G401.6 (cell line): ENCODE results near the gene KRTAP10-6.
"Not testable (repeated sequence)": the region's sequence is repeated elsewhere in the genome, so short reads cannot be mapped to it uniquely, and the experiment has no call there.

Experiments used
- FAIRE-seq: peaks from 2 replicates; lab custom pipeline; 2012; peaks lifted over from hg19 to GRCh38; lab: Jason Lieb, UNC

The KRTAP10-6 gene

DNA sequence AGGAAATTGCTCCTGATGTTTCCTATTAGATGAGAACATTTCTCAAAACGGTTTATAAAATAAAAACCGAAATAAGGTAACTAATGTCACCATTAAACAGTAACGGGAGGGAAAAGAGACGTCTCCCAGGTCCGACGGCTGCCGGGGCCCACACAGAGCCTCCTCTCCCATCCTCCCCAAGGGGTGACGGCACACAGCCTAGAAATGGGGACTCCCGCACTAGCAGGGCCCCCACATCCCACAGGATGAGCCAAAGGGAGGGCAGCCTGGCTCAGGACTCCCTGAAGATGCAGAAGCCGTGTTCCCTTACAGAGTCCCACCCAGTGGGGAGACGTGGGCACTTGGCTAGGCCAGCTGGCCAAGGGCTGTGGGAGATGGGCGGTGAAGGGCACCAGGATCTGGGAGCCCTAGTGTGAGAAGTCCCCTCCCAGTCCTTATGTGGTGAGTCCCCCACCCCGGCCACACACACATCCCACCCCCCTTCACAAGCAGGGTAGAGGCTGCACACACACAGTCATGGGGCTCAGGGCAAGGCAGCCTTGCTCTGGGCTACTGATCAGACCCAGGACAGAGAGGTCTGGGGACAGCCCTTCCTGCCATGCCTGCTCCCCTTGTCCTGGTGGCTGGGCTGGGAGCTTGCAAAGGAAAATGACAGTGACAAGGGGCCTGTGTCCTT, 37.0 kb downstream of the KRTAP10-6 start:
- FAIRE-seq = no peak

DNA sequence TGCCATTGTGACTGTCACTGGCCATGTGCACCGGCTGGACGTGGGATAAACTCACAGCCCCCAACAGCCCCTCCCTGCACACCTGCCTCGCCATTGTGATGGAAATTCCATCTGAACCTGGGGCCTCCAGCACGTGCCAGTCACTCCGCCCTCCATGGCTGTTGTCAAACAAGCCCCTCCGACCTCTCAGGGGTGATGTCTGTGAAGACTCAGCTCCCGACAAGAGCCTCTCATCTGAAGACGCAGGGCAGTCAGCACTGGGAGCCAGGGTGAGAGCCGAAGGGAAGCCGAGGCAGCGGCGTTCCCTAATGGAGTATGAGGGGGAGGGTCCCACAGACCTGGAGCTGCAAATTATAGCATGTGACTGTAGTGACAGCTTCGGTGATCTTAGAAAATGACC, 39.6 kb downstream of the KRTAP10-6 start:
- FAIRE-seq = no peak

DNA sequence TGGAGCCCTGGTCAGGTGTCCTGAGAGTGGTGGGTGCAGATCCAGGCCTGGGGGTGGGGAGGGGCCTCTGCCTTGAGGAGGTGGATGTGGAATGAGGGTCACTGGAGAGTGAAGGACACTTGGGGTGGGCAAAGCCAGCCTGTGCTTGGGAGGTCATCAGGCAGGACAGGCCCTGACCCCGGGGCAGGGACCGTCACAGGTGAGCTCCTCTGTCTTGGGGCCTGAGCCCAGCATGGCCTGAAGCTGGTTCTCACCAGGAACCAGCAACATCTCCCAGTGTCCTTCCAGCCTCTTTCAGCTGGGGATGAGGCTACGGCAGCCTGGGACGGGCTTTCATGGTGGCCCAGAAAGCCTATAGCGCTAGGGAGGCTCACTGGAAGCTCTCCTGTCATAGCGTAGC, 40.2 kb downstream of the KRTAP10-6 start:
- no peak for FAIRE-seq

DNA sequence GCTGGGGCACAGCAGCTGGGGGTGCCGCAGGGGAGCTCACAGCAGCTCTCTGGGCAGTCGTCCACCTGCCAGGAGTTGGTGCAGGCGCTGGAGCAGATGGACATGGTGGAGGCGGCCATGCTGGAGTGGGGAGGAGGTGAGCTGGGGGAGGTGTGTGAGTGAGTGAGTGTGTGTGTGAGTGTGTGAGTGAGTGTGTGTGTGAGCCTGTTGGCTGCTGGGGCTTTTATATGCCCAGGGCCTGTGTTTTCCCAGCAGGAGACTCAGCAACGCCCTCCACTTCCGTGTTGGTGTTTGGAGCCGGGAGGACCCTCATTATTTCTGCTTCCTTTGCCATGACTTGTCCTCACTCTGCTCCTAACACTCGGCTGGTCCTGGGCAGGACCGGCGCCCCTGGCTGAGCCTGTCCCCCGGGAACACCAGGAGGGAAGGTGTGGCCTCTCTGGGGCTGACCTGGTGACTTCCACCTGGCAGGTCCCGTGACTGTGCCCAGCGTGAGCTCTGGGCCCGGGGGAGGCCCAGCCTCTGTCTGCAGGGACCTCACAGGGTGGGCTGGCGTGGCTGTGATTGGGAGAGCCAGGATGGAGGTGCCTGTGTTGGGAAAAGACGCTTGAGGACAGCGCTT, 40.9 kb downstream of the KRTAP10-6 start, which contains the start of gene KRTAP10-2:
Gene KRTAP10-2 (minus strand): TSS at position 166 of the 622 bp plus-strand sequence. CDS start 47 bp downstream, at position 119.
- no peak for FAIRE-seq

DNA sequence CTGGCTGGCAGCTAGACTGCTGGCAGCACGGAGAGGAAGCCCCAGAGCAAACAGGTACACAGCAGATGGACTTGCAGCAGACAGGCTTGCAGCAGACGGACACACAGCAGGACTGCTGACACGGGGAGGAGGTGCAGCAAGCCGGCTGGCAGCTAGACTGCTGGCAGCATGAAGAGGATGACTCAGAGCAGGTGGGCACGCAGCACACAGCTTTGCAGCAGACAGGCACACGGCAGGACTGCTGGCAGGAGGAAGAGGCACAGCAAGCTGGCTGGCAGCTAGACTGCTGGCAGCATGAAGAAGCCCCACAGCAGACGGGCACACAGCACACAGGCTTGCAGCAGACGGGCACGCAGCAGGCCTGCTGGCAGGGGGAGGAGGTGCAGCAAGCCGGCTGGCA, 41.5 kb downstream of the KRTAP10-6 start:
- no peak for FAIRE-seq

DNA sequence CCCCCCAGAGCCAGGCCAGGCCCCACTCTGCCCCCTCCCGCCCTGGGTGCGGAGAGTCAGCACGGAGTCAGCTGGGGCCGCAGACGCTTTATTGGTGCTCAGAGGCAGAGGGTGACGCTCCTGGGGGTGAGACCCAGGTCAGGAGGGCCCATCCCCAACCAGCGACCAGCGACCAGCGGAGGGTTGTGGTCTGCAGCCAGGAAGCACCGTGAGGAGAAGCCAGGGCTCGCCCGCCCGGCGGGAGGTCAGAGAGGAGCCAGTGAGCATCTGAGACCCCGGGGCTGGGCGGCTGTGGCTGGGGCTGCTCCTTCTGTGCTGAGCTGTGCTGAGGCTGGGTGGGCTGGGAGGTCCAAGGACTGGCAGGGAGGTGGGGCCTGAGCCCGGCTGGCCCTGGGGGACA, 42.0 kb downstream of the KRTAP10-6 start:
- not testable (repeated sequence) for FAIRE-seq

DNA sequence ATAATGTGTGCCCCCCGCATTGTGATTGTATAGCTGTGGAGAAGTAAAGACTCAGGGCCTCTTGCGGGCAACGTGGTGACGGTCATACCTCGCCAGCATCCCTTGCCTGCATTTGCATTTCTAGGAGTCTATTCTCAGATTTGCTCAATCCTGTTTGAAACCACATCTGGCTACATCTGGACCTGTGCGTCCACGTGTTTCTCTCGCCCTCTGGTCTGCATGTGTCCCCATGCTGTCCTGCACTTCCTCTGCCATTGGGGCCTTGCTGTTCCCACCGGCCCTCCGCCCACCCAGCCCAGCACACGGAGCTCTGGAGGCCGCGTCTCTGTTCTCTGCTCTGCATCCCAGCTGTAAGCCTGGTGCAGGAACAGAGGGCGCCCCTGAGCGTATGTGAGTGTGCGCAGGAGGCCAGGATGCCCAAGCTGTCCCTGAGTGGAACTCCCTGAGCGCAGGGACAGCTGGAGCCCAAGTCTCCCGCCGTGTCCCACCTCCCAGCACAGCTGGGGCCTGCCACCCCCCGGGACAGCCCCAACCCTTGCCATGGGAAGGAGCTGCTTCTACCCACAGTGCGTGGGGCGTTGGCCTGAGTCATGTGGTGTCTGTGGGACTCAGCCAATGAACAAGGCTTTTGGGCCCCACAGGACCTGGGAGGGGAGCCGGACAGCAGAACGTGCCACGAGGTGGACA, 42.6 kb downstream of the KRTAP10-6 start:
- FAIRE-seq = no peak

DNA sequence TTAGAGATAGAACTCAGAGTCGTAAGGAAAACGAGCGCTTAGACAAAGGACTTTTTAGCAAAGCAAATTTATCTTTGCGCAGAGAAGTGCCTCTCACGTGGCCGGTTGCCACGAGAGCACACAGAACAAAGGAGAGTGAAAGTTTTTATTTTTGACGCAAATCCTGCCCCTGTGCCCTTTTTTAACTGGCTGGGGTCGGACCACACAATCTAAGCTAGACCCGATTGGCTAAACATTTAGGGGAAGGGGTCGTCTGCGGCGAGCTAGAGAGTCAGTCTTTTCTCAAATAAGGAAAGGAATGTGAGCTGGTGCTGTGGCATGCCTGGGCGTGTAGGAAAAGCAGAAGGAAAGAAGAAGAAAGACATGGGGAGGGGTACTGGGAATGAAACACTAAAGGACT, 43.4 kb downstream of the KRTAP10-6 start:
- no peak for FAIRE-seq

DNA sequence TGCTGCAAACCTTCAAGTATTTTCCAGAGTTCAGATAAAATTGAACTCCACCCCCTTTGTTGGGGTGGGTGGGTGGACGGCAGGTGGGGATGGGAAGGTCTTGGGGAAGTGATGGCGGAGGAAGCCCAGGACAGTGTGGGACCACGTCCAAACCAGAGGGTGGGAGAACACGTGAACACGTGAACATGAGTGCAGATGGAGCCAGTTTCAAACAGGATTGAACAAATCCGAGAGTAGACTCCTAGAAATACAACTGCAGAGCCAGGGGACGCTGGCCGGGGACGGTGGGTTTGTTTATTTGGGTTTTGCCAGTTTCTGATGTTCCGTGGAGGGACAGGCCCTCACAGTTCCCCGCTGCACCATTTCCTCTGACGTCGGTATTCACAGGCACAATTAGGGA, 43.9 kb downstream of the KRTAP10-6 start:
- no peak for FAIRE-seq

DNA sequence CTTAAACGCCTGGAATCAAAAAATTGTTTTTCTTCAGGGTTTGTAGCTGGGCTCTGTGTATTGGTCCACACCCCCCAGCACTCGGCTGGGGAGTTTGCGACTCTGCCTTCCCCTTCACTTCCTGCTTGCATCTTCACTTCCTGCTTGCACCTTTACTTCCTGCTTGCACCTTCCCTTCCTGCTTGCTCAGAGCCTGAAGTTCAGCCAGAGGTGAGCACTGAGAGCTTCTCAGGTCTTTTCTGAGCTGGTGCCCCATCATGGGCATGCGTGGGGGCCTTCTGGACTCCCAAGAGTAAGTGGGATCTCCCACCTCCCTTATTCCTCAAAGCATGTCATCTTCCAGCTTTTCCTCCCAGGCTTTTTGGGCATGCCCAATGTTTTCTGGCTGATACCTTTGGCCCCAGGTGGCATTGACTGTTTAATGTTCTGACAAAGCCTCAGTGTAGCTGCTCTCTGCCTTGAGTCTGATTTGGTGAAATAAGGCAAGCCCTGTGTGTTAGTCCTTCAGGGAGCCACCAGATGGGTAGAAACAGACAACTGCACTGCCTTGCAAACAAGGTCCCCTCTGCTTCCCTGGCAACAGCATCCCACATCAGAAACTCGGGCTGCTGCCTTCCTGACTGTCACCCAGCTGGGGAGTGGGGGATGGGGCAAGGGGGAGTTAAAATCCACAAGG, 44.5 kb downstream of the KRTAP10-6 start:
- no peak for FAIRE-seq

DNA sequence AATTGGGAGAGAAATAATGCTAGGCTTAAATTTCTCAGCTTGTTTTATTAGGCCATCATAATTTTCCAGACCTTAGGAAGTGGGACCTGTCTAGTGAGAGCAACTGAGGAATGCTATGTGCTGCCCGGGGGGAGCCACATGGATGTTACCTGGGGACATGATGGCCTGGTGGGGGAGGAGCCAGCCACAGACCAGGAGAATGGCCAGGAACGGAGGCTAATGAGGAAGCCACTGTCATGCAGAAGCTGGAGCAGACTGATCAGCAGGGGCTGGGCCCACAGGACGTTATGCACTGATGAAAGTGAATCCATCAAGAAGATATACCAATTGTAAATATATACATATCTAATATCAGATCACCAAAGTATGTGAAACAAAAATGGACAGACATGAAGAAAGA, 47.7 kb downstream of the KRTAP10-6 start:
- no peak for FAIRE-seq

DNA sequence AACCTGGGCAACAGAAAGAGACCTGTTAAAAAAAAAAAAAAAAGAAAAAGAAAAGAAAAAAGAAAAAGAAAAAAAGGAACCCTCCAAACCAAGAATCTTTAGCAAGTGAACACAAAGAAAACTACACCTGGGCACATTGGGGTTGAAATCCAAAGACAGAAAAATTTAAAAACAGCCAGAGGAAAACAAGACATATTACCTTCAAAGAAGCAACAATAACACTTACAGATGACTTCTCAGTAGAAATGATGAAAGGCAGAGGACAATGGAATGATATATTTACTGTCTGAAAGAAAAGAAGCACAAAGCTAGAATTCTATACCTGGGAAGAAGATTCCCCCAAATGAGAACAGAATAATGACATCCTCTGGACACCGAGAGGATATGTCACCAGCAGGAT, 49.6 kb downstream of the KRTAP10-6 start:
- no peak for FAIRE-seq
